Neural cell (in vitro differentiated cells): ENCODE results near the gene GUCY1A2. TPM values are rescaled to one million over a fixed set of nuclear protein-coding genes. Genes with fewer than 3 reads are reported as not detected.

Source experiments
- H2AFZ ChIP-seq: fragments of 200-600, 300-800 bp; sonication (generic), shearing (Covaris generic); 2 replicates; pipeline ENCODE4 v1.6.0; 2014; ENCODE audit warnings: low read depth, mild to moderate bottlenecking, antibody characterized with exemption, low read length, moderate library complexity
- H3F3A ChIP-seq: fragments of 200-600 bp; shearing (Covaris generic); 2 replicates; pipeline ENCODE4 v1.6.1; 2016; ENCODE audit warnings: mild to moderate bottlenecking, moderate library complexity, mixed read lengths, antibody characterized with exemption, low read length; ENCODE audit not compliant: insufficient read depth, poor library complexity, severe bottlenecking
- H3K27ac ChIP-seq: fragments of 200-600, 300-800 bp; sonication (generic), shearing (Covaris generic); 2 replicates; pipeline ENCODE4 v1.5.1; 2014; ENCODE audit warnings: mild to moderate bottlenecking, low read length, moderate library complexity
- H3K27me3 ChIP-seq: fragments of 300-800, 200-600 bp; sonication (generic), shearing (Covaris generic); 2 replicates; pipeline ENCODE4 v1.6.0; 2014; ENCODE audit warnings: mild to moderate bottlenecking, low read depth, low read length, moderate library complexity; ENCODE audit not compliant: insufficient read depth
- H3K36me3 ChIP-seq: fragments of 300-800, 200-600 bp; sonication (generic), shearing (Covaris generic); 2 replicates; pipeline ENCODE4 v1.5.1; 2014; ENCODE audit warnings: mild to moderate bottlenecking, antibody characterized with exemption, low read length, moderate library complexity; ENCODE audit not compliant: insufficient read depth
- H3K4me2 ChIP-seq: fragments of 300-800, 200-600 bp; sonication (generic), shearing (Covaris generic); 2 replicates; pipeline ENCODE4 v1.6.0; 2014; ENCODE audit warnings: mild to moderate bottlenecking, low read length
- H3K4me3 ChIP-seq: fragments of 300-800, 200-600 bp; sonication (generic), shearing (Covaris generic); 2 replicates; pipeline ENCODE4 v1.5.1; 2014; ENCODE audit warnings: mild to moderate bottlenecking, low read length, moderate library complexity
- H3K79me2 ChIP-seq: fragments of 200-600 bp; shearing (Covaris generic); replicated peaks from 2 replicates; pipeline ENCODE4 v1.6.0; 2014; ENCODE audit warnings: mild to moderate bottlenecking, low read length, moderate library complexity; ENCODE audit not compliant: insufficient read depth
- H3K9ac ChIP-seq: fragments of 300-800, 200-600 bp; sonication (generic), shearing (Covaris generic); 2 replicates; pipeline ENCODE4 v1.6.1; 2016; ENCODE audit warnings: mild to moderate bottlenecking, low read length, mixed read lengths
- H3K9me2 ChIP-seq: fragments of 200-600 bp; shearing (Covaris generic); 2 replicates; pipeline ENCODE4 v1.6.1; 2016; ENCODE audit warnings: mild to moderate bottlenecking, low read length, mixed read lengths; ENCODE audit not compliant: insufficient read depth
- H3K9me3 ChIP-seq: fragments of 200-600, 300-800 bp; sonication (generic), shearing (Covaris generic); 2 replicates; pipeline ENCODE4 v1.6.1; 2016; ENCODE audit warnings: mild to moderate bottlenecking, mixed run types, low read length, moderate library complexity, mixed read lengths
- H4K20me1 ChIP-seq: fragments of 200-600 bp; shearing (Covaris generic); 2 replicates; pipeline ENCODE4 v1.6.1; 2016; ENCODE audit warnings: mild to moderate bottlenecking, mixed run types; ENCODE audit not compliant: insufficient read depth
- CTCF ChIP-seq: fragments of 450-650 bp; IDR thresholded peaks from 2 replicates; pipeline ENCODE4 v1.5.1; 2014; ENCODE audit warnings: antibody characterized with exemption, mild to moderate bottlenecking, moderate library complexity; ENCODE audit not compliant: poor library complexity, severe bottlenecking
- EP300 ChIP-seq: fragments of 450-650 bp; conservative IDR thresholded peaks from 2 replicates; pipeline ENCODE4 v1.6.1; 2014; ENCODE audit warnings: antibody characterized with exemption, mild to moderate bottlenecking, moderate library complexity; ENCODE audit not compliant: poor library complexity, severe bottlenecking
- EZH2 ChIP-seq: fragments of 200-600, 300-800 bp; shearing (Covaris generic), sonication (generic); IDR thresholded peaks from 2 replicates; pipeline ENCODE4 v1.6.1; 2014; ENCODE audit warnings: antibody characterized with exemption, low read length, borderline replicate concordance, mild to moderate bottlenecking; ENCODE audit not compliant: insufficient read depth, poor library complexity, severe bottlenecking
- MXI1 ChIP-seq: fragments of 450-650 bp; conservative IDR thresholded peaks from 2 replicates; pipeline ENCODE4 v1.6.1; 2014; ENCODE audit warnings: antibody characterized with exemption, mild to moderate bottlenecking; ENCODE audit not compliant: poor library complexity, severe bottlenecking
- POLR2AphosphoS5 ChIP-seq: IDR thresholded peaks from 2 replicates; pipeline ENCODE4 v1.6.1; 2012
- RAD21 ChIP-seq: fragments of 450-650 bp; conservative IDR thresholded peaks from 2 replicates; pipeline ENCODE4 v1.6.1; 2014; ENCODE audit warnings: antibody characterized with exemption, mild to moderate bottlenecking, moderate library complexity
- REST ChIP-seq: IDR thresholded peaks from 2 replicates; pipeline ENCODE4 v1.6.1; 2012; ENCODE audit warnings: borderline replicate concordance
- SMC3 ChIP-seq: fragments of 450-650 bp; conservative IDR thresholded peaks from 2 replicates; pipeline ENCODE4 v1.6.1; 2014; ENCODE audit warnings: antibody characterized with exemption, mild to moderate bottlenecking, moderate library complexity; ENCODE audit not compliant: poor library complexity
- TAF1 ChIP-seq: IDR thresholded peaks from 2 replicates; pipeline ENCODE4 v1.6.1; 2012; ENCODE audit warnings: low read depth
- polyA plus RNA-seq: library from polyadenylated mRNA; depleted of rRNA; stranded (reverse); fragments of >200 nt; gene quantifications from 2 replicates; pipeline ENCODE4 v1.2.3, GENCODE V29; 2014

The GUCY1A2 gene
- polyA plus RNA-seq, 1 donor from 2014 or later: 5.1 TPM

GRCh38 chr11:106943089-106943488, 75.2 kb downstream of the GUCY1A2 start:
- Histone ChIP-seq H2AFZ (no peak overlapping the region), H3K4me2 (no peak overlapping the region), H3K79me2 (no peaks in the 10 kb centered on the region), H3K9ac (no peak overlapping the region), H3K36me3 (no peaks in the 10 kb centered on the region), H3K4me3 (no peak overlapping the region), H4K20me1 (no peaks in the 10 kb centered on the region), H3K9me3 (no peaks in the 10 kb centered on the region), H3K27ac (no peak overlapping the region), H3F3A (no peaks in the 10 kb centered on the region), H3K9me2 (no peaks in the 10 kb centered on the region), H3K27me3 (no peaks in the 10 kb centered on the region)
- TF ChIP-seq POLR2AphosphoS5: peak; percentile 14
- TF ChIP-seq CTCF: no peak
- TF ChIP-seq EP300: peak; percentile 83

GRCh38 chr11:106939157-106939556, 79.1 kb downstream of the GUCY1A2 start:
- Histone ChIP-seq H3F3A (no peaks in the 10 kb centered on the region), H2AFZ (no peak overlapping the region), H3K36me3 (no peaks in the 10 kb centered on the region), H4K20me1 (no peaks in the 10 kb centered on the region), H3K9me3 (no peaks in the 10 kb centered on the region), H3K27ac (no peak overlapping the region), H3K79me2 (no peaks in the 10 kb centered on the region), H3K9me2 (no peaks in the 10 kb centered on the region), H3K4me3 (no peak overlapping the region), H3K4me2 (no peak overlapping the region), H3K9ac (no peak overlapping the region), H3K27me3 (no peaks in the 10 kb centered on the region)
- TF ChIP-seq RAD21 (no peak), SMC3 (no peak), TAF1 (no peak), MXI1 (no peak), CTCF (no peak), REST (no peak), EP300 (no peak), EZH2 (no peak), POLR2AphosphoS5 (no peak)
